22Rv1 (cell line): ENCODE data around the gene MTERF4.

Experiments
- CTCF ChIP-seq: fragments of 450-650 bp; IDR thresholded peaks from 2 replicates; pipeline ENCODE4 v1.5.1; 2017; ENCODE audit warnings: mild to moderate bottlenecking
- ZFX ChIP-seq: fragments of 450-650 bp; IDR thresholded peaks from 2 replicates; pipeline ENCODE4 v1.6.1; 2017; ENCODE audit warnings: antibody characterized with exemption, borderline replicate concordance

- no peak for TF ChIP-seq CTCF
- TF ChIP-seq ZFX: no peak
Measured at GRCh38 chr2:241148239-241148638, 46.2 kb upstream of the MTERF4 start.
